Mesenteric fat pad (tissue), 1 donor: ENCODE data around the gene HPS6. TPM values are rescaled to one million over a fixed set of nuclear protein-coding genes. Genes with fewer than 3 reads are reported as not detected.

Experiments used
- DNase-seq: peaks from one replicate; pipeline ENCODE4 v3.0.0-alpha.2; 2020; ENCODE audit warnings: low spot score
- total RNA-seq: library from RNA; stranded (reverse); fragmentation: NEBNext Ultra II Directional; extraction: Animal tissue kit (Norgen Biotek cat#: 25700); gene quantifications from one replicate; pipeline ENCODE4 v1.2.1, GENCODE V29; 2021
- donor health status: DM: yes; HTN: yes; CAD: no.

The HPS6 gene
- total RNA-seq, 1 donor from 2014 or later: 15.7 TPM

DNA sequence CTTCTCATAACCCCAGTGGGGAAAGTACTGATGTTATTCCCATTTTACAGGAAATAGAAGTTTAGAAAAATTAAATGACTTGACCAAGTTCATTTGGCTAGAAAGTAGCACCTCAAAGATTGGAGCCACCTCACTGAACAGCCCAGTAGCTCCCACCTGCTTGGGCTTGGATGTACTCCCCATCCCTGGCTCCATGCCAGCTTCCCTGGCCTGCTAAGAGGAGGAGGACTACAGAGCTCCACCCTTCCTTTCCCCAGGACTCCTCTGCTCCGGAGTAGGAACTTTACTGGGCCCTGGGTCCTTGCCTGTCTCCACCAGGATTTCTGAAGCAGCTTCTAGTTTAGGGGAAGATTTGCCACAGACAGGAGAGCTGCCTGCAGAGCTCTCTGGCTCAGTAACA, 3.1 kb downstream of the HPS6 start:
- DNase-seq: no peak

DNA sequence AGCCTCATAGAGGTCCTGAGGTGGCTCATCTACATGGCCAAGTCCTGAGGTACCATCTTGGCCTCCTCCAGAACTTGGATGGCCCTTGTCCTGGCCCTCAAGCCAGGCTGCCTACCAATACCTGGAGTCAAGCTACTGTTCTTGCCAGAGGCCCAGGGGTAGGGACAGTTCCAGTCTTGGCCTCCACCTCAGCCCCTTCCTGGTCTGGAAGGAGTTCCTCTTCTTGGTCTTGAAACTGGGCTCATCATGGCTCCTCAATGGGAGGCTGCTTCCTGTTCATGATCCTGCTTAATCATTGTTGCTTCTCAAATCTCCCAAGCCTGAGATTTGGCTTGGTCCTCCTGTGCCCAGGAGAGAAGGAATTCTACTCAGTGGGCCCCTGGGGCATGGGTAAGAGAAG, 3.9 kb downstream of the HPS6 start:
- no peak for DNase-seq

DNA sequence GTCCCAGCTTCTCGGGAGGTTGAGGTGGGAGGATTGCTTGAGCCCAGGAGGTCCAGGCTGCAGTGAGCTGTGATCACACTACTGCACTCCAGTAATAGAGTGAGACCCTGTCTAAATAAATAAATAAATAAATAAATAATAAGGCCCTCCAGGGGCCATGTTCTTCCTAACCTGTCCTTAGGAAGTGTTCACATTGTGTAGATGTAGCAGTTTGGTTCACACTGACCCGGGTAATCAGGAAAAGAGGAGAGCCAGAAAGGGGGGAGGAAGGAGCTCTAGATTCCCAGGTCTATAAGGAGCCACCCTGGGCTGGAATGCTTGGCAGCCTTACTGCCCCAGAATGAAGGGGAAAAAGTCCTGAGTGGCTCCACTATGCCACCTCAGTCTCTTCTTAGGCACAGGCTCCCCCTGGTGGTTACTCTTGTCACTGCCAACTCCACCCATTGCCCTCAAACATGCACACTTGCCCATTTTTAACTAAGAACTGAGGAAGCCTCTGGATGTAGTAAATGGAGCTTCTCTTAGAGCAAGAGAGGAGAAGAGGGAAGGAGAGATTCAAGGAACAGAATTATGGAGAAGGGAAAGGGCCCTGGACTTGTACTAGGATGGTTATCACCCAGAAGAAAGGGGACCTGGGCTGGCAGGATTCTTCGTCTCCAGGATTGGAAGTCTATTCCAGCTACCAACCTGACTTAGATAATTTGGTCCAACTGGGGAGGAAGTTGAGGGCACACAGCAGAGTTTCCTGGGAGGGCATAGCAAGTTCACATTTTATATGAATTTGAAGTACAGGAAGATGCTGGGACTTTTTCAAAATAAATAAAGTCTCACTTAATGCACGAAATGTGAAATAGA, 7.8 kb downstream of the HPS6 start:
- DNase-seq: no peak

DNA sequence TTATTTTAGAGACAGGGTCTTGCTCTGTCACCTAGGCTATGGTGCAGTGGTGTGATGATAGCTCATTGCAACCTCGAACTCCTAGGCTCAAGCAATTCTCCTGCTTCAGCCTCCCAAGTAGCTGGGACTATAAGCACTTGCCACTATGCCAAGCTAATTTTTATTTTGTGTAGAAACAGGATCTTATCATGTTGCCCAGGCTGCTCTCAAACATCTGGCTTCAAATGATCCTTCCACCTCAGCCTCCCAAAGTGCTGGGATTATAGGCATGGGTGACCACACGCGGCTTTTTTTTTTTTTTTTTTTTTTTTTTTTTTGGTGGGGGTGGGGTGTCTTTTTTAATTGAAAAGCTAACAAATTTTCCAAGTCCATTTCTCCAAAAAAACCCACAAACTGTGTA, 18.4 kb downstream of the HPS6 start:
- DNase-seq: no peak

DNA sequence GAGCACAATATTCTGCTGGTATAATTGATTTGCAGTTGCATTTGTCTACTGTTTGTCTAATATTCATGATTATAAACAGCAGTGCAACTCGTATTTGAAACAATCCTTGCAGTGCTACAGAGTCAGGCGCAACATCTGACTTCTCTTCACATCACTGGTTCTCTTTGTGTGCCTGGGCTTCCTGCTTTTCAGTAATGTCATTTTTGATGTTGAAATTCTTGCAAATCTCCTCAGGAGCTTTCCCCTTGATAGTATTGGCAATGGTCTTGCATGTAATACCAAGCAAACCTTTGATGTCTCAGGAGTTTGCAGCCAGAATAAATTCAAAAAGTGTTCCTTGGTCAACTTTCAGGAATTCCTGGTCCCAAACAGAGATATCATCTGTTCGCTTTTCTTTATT, 20.2 kb downstream of the HPS6 start:
- no peak for DNase-seq

DNA sequence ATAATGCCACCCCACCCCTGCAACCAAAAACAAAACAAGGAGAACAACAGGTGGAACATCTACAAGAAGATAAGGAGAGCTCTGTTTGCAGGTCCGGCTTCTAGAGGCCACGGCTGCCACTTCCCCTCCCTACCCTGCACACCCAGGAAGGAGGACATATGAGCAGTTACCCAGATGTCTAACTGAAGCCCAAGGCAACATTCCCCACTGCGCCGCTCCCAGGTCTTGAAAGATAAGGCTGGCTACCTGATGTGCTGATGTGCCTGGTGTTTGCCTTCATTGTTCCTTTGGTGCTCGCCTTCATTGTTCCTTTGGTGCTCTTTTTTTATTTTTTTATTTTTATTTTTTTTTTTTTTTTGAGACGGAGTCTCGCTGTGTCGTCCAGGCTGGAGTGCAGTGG, 21.0 kb downstream of the HPS6 start:
- no peak for DNase-seq

DNA sequence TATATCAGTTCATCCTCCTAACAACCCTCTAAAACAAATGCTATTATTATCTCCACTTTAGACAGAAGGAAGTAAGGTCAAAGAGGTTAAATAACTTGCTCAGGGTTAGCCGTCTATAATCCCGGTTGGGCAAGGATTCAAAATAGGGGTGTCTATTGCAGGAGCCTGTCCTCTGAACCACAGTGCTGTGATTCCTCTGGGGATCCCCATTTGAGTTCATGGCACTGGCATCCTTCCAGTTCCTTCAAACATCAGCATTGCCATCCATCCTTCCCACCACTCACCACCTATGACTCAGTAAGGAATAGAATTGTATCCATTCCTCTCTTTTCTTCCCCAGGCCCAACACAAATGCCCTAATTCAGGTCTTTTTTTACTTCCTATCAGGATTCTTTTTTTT, 25.6 kb downstream of the HPS6 start:
- DNase-seq: no peak

DNA sequence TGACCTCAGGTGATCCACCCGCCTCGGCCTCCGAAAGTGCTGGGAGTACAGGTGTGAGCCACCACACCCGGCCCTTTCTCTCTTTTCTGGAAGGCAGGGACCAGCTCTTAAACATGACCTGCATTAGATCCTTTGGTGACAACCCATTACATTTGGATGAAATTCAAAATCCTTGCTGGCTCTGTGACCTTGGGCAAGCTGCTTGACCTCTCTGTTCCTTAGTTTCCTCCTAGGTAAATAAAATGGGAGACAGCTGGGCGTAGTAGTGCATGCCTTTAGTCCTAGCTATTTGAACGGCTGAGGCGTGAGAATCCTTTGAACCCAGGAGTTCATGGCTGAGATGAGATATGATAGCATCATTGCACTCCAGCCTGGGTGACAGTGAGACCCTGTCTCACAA, 31.3 kb downstream of the HPS6 start:
- no peak for DNase-seq

DNA sequence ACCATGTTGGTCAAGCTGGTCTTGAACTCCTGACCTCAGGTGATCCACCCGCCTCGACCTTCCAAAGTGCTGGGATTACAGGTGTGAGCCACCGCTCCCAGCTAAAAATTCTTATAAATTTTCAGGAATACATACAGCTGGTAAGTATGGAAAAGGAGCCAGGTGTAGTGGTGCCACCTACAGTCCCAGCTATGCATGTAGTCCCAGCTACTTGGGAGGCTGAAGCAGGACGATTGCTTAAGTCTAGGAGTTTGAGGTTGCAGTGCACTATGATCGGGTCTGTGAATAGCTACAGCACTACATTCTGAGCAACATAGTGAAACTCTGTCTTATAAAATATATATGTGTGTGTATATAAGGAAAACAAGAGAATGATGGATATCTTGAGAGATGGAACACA, 36.0 kb downstream of the HPS6 start:
- DNase-seq: no peak

DNA sequence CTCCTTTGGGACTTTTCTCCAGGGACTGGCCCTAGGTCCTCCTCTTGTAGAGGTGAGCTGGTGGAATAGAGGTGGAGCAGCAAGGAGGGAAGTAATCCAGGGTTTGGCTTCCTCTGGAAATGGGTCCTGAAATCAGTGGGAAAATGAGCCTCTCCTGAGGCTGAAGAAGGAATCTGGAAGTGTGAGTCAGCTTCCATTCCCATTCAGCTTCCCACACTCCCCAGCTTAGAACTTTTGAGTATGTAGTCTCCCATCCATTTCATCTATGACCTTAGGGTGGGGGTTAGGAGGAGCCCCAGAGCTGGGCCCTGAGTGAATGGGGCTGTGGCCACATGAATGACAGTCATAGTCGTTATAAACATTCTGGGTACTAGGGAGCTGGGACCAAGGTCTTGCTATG, 37.3 kb downstream of the HPS6 start:
- DNase-seq: no peak

DNA sequence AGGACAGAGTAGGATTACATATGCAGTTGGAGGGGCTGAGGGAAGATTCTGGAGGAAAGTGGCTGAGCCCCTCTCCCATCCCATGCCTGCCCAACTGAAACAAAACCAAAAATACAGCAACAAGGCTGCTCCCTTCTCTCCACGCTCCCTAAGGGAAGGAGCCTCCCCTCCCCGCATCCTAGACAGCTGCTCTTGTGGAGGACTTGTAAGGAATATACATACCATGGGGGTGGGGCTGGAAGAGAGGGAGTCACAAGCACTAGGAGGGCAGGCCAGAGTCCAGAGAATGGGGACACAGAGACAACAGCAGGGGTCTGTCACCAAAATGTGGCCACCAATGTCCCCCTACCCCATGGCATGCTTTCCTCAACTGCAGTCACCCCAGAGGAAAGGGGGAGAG, 41.8 kb downstream of the HPS6 start:
- DNase-seq: no peak

DNA sequence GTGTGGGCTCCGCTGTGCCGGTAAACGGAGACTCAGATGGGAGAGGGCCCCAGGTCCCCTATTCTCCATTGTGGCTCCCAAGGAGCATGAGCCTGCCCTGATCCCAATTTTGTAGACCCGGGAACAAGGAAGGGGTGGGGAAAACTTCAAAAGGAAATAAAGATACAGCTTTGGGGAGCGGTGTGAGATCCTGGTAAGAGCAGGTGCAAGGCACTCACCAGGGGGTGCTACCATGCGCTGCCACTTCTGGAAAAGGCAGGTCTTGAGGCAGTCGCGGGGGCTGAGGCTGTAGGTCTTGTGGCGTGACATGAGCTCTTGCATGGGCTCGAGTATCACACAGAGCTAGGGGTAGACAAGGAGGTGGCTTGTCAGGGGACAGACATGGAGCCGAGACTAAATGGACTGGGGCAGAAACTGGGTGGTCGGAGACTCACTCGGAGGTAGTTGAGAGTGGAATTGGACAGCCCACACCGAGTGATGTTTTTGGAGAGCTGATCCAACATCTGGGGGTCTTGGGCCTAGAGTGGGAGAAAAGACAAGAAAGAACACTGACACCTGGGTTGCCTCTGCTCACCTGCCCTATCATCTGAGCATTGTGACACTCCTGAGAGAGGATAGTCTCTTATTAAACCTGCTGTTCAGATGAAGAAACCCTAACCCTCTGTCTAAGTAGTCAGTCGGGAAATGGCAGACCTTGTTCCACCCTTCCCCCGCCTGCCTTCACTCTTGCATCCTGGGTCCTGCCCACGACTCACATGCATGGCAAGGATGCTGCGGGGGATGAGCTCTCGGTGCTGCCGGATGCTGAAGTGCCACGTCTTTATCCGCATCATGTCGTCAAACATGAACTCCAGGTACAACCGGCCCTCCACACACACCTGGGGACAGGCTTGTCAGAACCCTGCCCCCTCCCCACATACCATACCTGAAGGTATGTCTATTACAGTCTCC, 44.3 kb downstream of the HPS6 start:
- DNase-seq: no peak

DNA sequence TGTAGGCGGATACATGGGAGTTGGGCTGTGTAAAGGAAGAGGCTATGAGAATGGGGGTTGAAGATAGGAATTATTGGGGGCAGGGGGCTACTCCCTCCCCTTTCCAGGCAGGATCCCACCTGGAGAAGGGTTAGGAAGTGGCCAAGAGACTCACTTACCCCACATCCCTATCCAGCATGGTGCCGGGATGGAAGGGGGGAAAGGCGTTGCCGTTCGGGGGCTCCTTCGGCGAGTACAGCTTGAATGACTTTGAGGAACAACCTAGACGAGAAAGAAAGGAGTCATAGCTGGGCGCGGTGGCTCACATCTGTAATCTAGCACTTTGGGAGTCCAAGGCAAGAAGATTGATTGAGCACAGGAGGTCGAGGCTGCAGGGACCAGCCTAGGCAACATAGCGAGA, 46.1 kb downstream of the HPS6 start:
- DNase-seq: no peak

DNA sequence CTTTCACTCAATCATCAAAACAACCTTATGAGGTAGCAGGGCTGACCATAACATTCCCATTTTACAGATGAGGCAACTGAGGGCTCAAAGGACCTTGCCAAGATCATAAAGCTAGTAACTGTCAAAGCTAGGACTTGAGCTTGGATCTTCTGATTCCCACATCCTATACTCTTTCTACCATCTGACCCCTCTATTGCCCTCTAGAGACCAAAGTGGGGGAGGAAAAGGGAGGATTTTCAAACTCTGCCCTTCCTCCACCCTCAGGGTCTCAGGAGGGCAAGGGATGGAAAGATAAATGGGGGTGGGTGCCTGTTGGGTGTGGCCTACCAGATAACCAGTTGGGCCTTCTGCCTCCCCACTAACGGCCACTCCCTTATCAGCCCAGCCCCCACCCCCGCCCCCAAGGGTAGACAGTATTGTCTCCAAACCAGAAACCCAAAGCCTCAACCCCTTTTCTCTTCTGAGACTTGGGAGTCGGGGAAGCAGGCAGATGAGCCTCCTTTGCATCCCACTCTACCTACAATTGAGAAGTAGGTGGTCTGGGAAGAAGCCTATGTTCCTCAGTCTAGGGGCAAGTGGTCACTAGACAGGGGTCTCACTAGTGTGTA, 47.2 kb downstream of the HPS6 start:
- DNase-seq: no peak

DNA sequence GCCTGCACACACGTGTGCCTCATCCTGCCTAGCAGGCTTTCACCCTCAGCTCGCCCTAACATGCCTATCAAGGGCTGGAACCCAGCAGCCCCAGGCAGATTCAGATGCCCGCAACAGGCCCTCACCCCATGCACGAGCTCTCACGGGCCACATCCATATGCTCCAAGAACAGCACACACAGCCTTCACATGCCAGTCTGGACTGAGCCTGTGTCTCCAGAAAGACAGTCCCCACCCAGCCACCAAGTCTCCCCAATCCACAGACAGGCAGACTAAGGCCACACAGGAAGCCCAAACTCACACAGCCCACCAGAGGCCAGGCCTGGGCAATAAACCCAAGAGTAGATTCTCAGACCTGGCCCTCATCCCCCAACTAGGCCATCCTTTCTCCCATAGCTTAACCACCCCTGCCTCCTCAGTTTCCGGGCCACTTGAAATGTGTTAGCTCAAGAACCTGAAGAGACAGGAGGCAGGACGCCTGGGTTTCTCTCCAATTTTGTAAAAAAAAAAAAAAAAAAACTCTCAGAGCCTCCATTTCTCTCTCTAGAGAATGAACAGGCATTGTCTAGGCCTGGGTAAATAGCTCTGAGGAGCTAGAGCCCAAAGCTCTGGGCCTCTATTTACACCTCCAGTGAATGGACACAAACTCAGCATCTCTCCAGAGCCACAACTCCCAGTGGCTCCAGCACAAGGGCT, 48.3 kb downstream of the HPS6 start:
- DNase-seq: no peak

DNA sequence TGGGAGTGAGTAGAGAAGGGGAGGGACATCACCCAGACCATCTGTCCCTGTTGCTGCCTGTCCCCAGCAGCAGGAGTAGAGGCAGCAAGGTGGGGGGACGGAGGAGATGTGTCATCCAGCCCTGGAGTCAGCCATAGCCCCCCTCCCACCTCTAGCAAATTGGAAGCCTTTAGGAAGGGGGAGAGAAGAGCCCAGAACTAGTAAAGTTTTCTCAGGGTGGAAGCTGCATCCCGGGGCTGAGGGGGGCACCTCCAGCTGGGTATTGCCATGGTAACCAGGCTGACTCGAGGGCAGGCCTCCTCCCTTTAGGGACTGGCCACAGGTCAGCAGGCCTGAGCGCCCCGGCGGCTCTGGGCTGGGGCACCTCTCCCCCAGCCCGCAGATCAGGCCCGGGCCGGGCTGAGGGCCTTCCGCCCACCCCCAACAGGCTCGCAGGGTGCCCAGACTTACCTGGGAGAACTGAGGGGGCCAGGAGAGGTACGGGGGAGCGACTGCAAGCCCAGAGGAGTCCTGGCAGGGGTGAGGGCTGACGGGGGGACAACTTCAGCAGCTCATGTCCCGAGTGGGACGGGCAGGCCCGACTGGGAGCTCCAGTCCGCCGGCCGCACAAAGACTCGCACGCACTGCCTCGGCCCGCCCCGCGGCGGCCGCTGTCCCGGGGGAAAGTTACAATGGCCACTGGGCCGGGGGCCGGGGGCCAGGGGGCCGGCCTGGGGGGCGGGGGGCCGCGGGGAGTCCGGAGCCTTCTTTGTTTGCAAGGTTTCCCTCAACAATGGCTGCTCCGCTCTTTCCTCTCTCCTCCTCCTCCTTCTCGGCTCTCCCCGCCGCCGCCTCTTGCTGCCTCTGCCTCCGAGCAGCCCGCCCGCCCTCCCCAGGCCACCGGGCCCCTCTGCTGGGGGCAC, 49.1 kb downstream of the HPS6 start:
- DNase-seq: no peak

DNA sequence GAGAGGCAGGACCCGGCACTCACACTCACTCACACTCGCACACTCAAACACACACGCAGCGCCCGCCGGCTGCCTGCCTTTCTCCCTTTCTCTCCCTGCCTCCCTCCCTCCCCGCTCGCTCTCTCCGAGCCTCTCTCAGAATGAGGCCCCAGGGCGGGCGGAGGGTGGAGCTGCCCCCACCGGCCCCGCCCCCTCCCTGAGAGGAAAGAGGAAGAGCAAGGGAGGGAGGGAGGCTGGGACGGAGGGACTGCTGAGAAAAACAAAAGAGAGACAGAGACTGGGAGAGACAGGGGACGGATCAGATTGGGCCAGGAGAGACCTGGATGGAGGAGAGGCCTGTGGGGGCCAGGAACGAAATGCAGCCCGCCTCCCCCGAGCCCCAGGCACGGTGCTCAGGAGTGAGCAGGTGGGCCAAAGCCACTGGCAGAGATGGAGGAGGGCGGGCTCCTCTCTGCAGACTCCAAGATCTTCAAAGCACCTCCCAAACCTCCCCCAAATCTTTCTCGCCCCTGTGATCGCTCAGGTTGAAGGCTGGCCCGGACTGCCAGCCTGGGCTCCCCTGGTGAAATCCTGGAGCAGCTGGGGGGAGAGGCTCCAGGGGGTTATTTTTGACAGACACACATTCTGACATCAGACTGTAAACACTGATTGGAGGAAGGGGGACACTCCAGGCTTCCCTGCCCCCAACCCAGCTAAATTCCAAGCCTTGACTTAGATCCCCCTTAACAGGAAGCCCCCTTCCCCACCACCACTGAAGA, 49.9 kb downstream of the HPS6 start:
- peak; percentile 95 for DNase-seq

DNA sequence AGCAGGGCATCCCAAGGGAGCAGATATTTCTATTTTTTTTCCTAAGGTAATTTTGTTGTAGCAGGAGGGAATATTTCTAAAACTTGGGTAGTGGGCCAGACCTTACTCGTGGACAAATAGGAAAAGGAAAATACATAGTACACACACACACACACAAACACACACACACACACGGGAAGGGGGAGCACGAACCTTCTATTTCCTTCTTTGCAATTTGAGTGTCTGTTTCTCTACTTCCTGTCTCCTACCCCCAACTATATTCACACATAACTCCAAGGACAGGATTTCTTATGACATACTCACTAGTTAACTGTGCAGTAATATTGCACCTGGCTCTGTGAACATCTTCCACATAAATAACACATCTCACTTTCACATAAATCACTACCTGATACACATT, 50.6 kb downstream of the HPS6 start:
- no peak for DNase-seq

DNA sequence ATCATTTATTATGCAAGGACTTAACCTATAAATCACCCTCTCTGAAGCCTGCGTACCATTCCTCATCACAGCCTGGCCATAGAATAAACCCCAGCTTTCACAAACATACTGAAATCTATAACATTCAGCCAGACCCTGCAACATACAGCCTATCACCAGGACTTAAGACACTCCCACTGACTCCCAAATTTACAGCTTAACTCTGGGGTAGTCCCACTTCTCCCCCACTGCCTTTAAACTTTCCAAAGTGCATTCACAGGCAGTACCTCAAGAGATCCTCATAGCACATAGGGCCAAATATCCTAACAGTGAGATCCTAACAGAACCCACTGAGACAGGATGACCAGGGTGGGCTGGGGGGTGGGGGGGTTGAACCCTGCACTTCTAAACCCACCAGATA, 51.5 kb downstream of the HPS6 start:
- DNase-seq: no peak
